Measurements from ENCODE around the gene RFX7.

Gene RFX7

DNA sequence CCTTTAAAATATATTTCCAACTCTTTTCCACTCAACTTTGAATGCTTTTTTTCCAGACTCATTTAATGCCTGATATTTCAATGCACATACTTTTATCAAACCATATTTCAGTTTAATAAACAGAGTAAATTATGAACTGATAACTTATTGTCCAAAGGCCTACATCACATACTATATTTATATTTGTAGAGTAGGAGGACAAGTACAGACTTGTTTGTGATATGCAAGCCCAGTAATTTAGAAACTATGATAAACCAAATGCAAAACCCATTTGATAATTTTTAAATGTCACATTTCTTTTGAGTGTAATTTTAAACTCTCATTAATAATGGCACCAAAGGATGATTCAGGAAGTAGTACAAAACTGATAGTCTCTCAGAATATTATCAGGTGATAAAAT, 3.3 kb downstream of the RFX7 start:
- POLR2A ChIA-PET, result no interaction called here
- no peak for DNase-seq (ENCODE audit: extremely low spot score)
- TF ChIP-seq LEF1 (IDR thresholded peaks at IDR 0.05; ENCODE audit: borderline replicate concordance), result no peak
- TF ChIP-seq ARNT (IDR thresholded peaks at IDR 0.05), result no peak
- TF ChIP-seq NFRKB (IDR thresholded peaks at IDR 0.05), result no peak
- TF ChIP-seq FOXA1 (IDR thresholded peaks at IDR 0.05), result no peak
- TF ChIP-seq BHLHE40 (IDR thresholded peaks at IDR 0.05; ENCODE audit: borderline replicate concordance), result no peak
- no peak for TF ChIP-seq CTBP1 (IDR thresholded peaks at IDR 0.05; ENCODE audit: borderline replicate concordance)
- no peak for TF ChIP-seq ZNF384 (IDR thresholded peaks at IDR 0.05)
- CTCF ChIA-PET, result no interaction called here

DNA sequence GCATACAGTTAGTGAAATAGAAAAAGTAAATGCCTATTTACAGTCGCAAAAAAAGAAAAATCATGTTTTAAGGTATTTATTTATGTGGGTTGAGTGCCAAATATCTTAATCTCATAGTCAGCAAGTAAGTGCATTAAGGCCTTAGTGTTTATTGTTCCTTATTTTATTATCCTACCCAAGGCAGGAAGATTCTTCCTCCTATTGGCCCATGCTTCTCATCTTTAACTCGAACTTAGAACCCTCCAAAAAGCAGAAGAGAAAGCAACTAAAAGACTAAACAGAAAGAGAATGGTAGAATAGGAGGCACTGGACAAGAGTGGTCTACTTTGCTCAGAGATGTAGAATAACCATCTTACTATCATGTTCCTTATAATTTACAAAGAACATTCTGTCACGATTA, 7.5 kb downstream of the RFX7 start:
- no peak for DNase-seq (ENCODE audit: extremely low spot score)
- ChIA-PET CTCF (no interaction called here), POLR2A (no interaction called here)
- no peak for TF ChIP-seq BHLHE40 (IDR thresholded peaks at IDR 0.05; ENCODE audit: borderline replicate concordance)
- no peak for TF ChIP-seq L3MBTL2 (conservative IDR thresholded peaks at IDR 0.05)
- TF ChIP-seq FOXK2 (IDR thresholded peaks at IDR 0.05), result no peak
- TF ChIP-seq FOXA1 (IDR thresholded peaks at IDR 0.05), result no peak
- TF ChIP-seq CTBP1 (IDR thresholded peaks at IDR 0.05; ENCODE audit: borderline replicate concordance), result no peak
- TF ChIP-seq TARDBP (IDR thresholded peaks at IDR 0.05), result no peak
- no peak for TF ChIP-seq FOXM1 (IDR thresholded peaks at IDR 0.05; ENCODE audit: borderline replicate concordance)
- no peak for TF ChIP-seq ZNF384 (IDR thresholded peaks at IDR 0.05)
- no peak for TF ChIP-seq ARNT (IDR thresholded peaks at IDR 0.05)
- no peak for TF ChIP-seq ELF4 (IDR thresholded peaks at IDR 0.05)
- TF ChIP-seq SUZ12 (IDR thresholded peaks at IDR 0.05), result no peak
- TF ChIP-seq SP1 (IDR thresholded peaks at IDR 0.05), result no peak

DNA sequence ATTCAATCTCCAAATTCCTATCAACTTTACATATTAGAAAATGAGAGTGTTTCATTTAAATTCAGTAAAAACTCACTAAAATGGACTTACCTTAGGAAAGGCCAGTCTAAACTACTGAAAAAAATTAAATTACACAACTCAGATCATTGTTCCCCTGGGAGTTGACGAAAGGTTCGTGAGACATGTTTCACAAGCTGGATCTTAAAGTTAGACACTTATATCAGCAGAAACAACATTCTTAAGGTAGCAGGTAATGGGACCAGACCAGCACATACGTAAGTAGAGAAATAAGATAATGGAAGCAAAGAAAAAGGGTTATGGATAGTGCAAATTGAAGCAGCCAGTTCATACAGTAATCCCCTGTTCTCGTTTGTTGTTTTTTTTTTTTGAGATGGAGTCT, 8.9 kb downstream of the RFX7 start:
- ChIA-PET CTCF (no interaction called here), POLR2A (no interaction called here)
- no peak for DNase-seq (ENCODE audit: extremely low spot score)
- no peak for TF ChIP-seq TARDBP (IDR thresholded peaks at IDR 0.05)
- TF ChIP-seq SP1 (IDR thresholded peaks at IDR 0.05), result no peak
- TF ChIP-seq CTBP1 (IDR thresholded peaks at IDR 0.05; ENCODE audit: borderline replicate concordance), result no peak
- TF ChIP-seq ARNT (IDR thresholded peaks at IDR 0.05), result no peak
- TF ChIP-seq LEF1 (IDR thresholded peaks at IDR 0.05; ENCODE audit: borderline replicate concordance), result no peak
- TF ChIP-seq ELF4 (IDR thresholded peaks at IDR 0.05), result no peak
- TF ChIP-seq SUZ12 (IDR thresholded peaks at IDR 0.05), result no peak

DNA sequence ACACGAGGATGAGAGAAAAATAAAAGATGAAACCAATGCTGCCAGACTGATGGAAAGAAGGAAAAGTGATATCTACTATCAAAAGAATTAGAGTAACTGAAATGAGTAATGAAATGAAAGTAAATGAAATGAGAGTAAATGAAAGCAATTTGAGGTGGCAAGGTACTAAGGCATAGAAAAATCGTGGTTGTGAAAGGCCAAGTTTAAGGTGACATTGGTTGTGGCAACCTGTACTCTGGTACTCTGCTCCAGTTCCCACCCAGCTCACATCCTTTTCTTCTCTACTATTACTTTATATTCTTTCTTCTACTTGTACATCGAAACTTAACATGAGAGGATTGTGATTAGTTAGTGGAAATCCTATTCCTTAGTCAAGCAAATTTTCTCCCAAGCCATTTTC, 10.1 kb downstream of the RFX7 start:
- ChIA-PET CTCF (no interaction called here), POLR2A (no interaction called here)
- no peak for DNase-seq (ENCODE audit: extremely low spot score)
- TF ChIP-seq TARDBP (IDR thresholded peaks at IDR 0.05), result no peak
- TF ChIP-seq FOXA1 (IDR thresholded peaks at IDR 0.05), result no peak
- TF ChIP-seq ZNF384 (IDR thresholded peaks at IDR 0.05), result no peak

DNA sequence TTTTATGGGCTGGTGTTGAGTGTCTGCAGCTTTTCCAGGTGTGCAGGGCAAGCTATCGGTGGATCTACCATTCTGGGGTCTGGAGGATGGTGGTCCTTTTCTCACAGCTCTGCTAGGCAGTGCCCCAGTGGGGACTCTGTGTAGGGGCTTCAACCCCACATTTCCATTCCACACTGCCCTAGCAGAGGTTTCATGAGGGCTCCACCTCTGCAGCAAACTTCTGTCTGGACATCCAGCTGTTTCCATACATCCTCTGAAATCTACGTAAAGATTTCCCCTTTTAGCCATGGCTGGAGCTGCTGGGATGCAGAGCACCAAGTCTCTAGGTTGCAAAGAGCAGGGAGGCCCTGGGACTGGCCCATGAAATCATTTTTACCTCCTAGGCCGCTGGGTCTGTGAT, 11.6 kb downstream of the RFX7 start:
- ChIA-PET POLR2A (no interaction called here), CTCF (interaction anchor here (0.6 kb wide), 1 partner anchor 38 kb away, joined by 3 read pairs; no protein-coding TSS in a partner anchor)
- TF ChIP-seq SUZ12 (IDR thresholded peaks at IDR 0.05) (no peak), L3MBTL2 (conservative IDR thresholded peaks at IDR 0.05) (no peak), ZNF384 (IDR thresholded peaks at IDR 0.05) (no peak), SP1 (IDR thresholded peaks at IDR 0.05) (no peak), TARDBP (IDR thresholded peaks at IDR 0.05) (no peak), NFRKB (IDR thresholded peaks at IDR 0.05) (no peak), HDGF (IDR thresholded peaks at IDR 0.05; ENCODE audit: borderline replicate concordance) (no peak), ARNT (IDR thresholded peaks at IDR 0.05) (no peak), FOXA1 (IDR thresholded peaks at IDR 0.05) (no peak), BHLHE40 (IDR thresholded peaks at IDR 0.05; ENCODE audit: borderline replicate concordance) (no peak), ELF4 (IDR thresholded peaks at IDR 0.05) (no peak), LEF1 (IDR thresholded peaks at IDR 0.05; ENCODE audit: borderline replicate concordance) (no peak), FOXM1 (IDR thresholded peaks at IDR 0.05; ENCODE audit: borderline replicate concordance) (no peak)
- TF ChIP-seq, protein P1, sequence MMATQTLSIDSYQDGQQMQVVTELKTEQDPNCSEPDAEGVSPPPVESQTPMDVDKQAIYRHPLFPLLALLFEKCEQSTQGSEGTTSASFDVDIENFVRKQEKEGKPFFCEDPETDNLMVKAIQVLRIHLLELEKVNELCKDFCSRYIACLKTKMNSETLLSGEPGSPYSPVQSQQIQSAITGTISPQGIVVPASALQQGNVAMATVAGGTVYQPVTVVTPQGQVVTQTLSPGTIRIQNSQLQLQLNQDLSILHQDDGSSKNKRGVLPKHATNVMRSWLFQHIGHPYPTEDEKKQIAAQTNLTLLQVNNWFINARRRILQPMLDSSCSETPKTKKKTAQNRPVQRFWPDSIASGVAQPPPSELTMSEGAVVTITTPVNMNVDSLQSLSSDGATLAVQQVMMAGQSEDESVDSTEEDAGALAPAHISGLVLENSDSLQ (IDR thresholded peaks at IDR 0.05), result no peak
- no peak for DNase-seq (ENCODE audit: extremely low spot score)

DNA sequence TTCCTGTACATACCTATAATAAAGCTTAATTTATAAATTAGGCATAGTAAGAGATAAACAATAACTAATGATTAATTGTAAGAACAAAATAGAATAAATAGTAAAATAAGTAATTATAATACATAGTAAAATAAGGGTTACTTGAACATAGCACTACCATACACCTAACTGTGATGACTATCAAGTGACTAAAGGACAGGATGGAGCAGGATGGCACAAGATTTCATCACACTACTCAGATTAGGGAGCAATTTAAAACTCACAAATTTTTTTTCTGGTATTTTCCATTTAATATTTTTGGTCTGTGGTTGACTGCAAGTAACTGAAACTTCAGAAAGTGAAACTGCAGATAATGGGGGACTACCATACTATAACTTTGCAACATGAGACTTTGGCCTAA, 14.8 kb downstream of the RFX7 start:
- POLR2A ChIA-PET, result no interaction called here
- TF ChIP-seq BHLHE40 (IDR thresholded peaks at IDR 0.05; ENCODE audit: borderline replicate concordance) (no peak), LEF1 (IDR thresholded peaks at IDR 0.05; ENCODE audit: borderline replicate concordance) (no peak), FOXA1 (IDR thresholded peaks at IDR 0.05) (no peak), SUZ12 (IDR thresholded peaks at IDR 0.05) (no peak), CTBP1 (IDR thresholded peaks at IDR 0.05; ENCODE audit: borderline replicate concordance) (no peak), L3MBTL2 (conservative IDR thresholded peaks at IDR 0.05) (no peak), FOXK2 (IDR thresholded peaks at IDR 0.05) (no peak), HDGF (IDR thresholded peaks at IDR 0.05; ENCODE audit: borderline replicate concordance) (no peak), ZNF384 (IDR thresholded peaks at IDR 0.05) (no peak), ARNT (IDR thresholded peaks at IDR 0.05) (no peak)
- DNase-seq (ENCODE audit: extremely low spot score), result no peak
- CTCF ChIA-PET, result no interaction called here

DNA sequence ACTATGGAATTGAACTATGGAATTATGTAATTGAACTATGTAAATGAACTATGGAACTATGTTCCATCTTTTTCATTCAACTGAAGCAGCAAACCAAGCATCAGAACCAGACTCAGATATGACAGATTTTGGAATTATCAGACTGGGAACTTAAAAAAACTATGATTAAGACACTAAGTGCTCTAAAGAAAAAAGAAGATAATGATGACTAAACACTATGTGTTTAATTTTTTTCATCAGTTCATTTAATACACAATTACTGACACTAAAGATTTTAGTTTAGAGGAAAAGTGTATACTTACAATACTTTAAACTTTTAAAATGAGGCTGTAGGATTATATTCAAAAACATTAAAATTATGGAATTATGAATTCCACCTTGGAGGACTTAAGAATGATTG, 15.3 kb downstream of the RFX7 start:
- no peak for DNase-seq (ENCODE audit: extremely low spot score)
- TF ChIP-seq FOXM1 (IDR thresholded peaks at IDR 0.05; ENCODE audit: borderline replicate concordance), result no peak
- TF ChIP-seq, protein P1 (IDR thresholded peaks at IDR 0.05), result no peak
- TF ChIP-seq ELF4 (IDR thresholded peaks at IDR 0.05), result no peak
- TF ChIP-seq L3MBTL2 (conservative IDR thresholded peaks at IDR 0.05), result no peak
- no peak for TF ChIP-seq TARDBP (IDR thresholded peaks at IDR 0.05)
- no peak for TF ChIP-seq CTBP1 (IDR thresholded peaks at IDR 0.05; ENCODE audit: borderline replicate concordance)
- no peak for TF ChIP-seq LEF1 (IDR thresholded peaks at IDR 0.05; ENCODE audit: borderline replicate concordance)
- no peak for TF ChIP-seq FOXA1 (IDR thresholded peaks at IDR 0.05)
- TF ChIP-seq ARNT (IDR thresholded peaks at IDR 0.05), result no peak
- no peak for TF ChIP-seq SP1 (IDR thresholded peaks at IDR 0.05)
- no peak for TF ChIP-seq FOXK2 (IDR thresholded peaks at IDR 0.05)
- POLR2A ChIA-PET, result no interaction called here
- CTCF ChIA-PET, result no interaction called here

All from HEK293T (cell line).